ENCODE data around the gene C2orf76. TPM values are rescaled to one million over a fixed set of nuclear protein-coding genes. Genes with fewer than 3 reads are reported as not detected.

C2orf76 gene
- 12.2 and 14.6 TPM in 2 replicates for total RNA-seq

DNA sequence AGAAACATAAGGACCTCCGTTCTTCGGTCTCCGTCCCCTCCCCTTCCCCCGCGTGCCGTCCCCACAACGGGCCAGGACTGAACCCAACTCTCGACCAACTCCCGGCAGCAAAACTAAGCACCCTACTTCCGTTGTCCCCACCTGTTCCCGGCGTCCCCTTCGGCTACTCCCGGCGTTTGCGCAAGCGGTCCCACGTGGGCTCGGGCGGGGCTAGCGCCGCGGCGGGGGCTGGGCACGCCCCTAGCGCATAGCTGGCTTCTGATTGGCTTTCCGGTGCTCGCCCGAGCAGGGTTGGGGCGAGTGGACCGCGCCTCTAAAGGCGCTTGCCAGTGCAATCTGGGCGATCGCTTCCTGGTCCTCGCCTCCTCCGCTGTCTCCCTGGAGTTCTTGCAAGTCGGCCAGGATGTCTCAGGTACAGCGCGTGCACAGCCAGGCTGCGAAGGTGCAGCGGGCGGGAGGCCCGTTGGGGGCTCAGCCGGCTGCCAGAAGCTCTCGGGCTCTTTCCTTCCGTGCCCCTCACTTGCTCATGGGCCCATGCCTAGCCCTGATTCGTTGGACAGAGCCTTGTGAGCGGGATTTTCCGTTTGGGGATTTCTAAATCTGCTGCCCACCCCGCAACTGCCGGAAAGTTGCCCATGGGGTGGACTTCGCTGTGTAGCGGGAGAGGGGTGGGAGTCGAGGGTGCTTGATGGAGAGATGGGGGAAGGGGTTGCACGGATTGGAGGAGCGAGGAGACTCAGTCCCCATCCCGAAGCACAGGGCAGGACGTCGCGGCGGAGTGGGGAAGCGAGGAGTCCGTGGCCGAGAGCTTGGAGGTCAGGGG, at the start of gene C2orf76, which contains the start of gene DBI:
Gene C2orf76, minus strand, starts transcription at position 186 of the 823 bp plus-strand sequence. CDS start 26,875 bp downstream, outside the sequence.
Gene DBI, plus strand, starts transcription at position 329 of the 823 bp plus-strand sequence. Its CDS starts 75 bp downstream, at position 404.

Other genes with a start within 250 kb of the C2orf76 start
- gene C1QL2, start 208.1 kb downstream of the C2orf76 start, total RNA-seq, result not detected in 2 replicates
- 16.8 and 18.2 TPM in 2 replicates for gene STEAP3, start 143.0 kb downstream of the C2orf76 start, total RNA-seq
- 107 and 150 TPM in 2 replicates for gene DBI, start 143 bp upstream of the C2orf76 start, total RNA-seq
- 0.37 and 0.57 TPM in 2 replicates for gene TMEM37, start 65.0 kb upstream of the C2orf76 start, total RNA-seq
- not detected in 2 replicates for gene SCTR, start 157.6 kb upstream of the C2orf76 start, total RNA-seq
- not detected in 2 replicates for gene CFAP221, start 177.6 kb upstream of the C2orf76 start, total RNA-seq

Data from smooth muscle cell of bladder (primary cell).